PC-3 (cell line): ENCODE measurements around the gene SH3RF3.

Experiments
- EZH2 ChIP-seq: fragments of 300-600 bp; sonication (generic); IDR thresholded peaks from one replicate; pipeline ENCODE4 v1.6.1; 2017; ENCODE audit warnings: antibody characterized with exemption, mild to moderate bottlenecking, low read length; ENCODE audit not compliant: unreplicated experiment
- EZH2phosphoT487 ChIP-seq: fragments of 300-600 bp; sonication (generic); IDR thresholded peaks from 2 replicates; pipeline ENCODE4 v1.6.1; 2018; ENCODE audit warnings: mild to moderate bottlenecking, antibody characterized with exemption, low read length, borderline replicate concordance
- TF ChIP-seq, protein P1 (sequence below): fragments of 300-600 bp; sonication (generic); conservative IDR thresholded peaks from 2 replicates; pipeline ENCODE4 v1.5.1; 2017; ENCODE audit warnings: antibody characterized with exemption, low read depth, mild to moderate bottlenecking, low read length

DNA sequence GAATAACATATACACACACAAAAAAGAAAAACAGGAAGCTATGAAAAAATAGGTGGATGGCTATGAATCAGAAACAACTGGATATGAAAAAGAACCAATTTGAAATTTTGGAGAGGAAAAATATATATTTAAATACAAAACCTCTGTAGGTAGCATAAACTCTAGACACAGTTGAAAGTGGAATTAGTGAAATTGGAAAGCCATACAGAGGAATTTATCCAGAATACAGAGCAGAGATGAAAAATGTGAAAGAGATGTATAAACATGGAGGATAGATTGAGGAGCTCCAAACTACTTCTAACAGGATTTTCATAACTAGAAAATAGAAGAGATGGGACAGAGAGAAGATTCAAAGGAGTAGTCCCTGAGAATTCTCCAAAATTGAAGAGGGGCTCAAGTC, 315.9 kb downstream of the SH3RF3 start:
- TF ChIP-seq, protein P1, sequence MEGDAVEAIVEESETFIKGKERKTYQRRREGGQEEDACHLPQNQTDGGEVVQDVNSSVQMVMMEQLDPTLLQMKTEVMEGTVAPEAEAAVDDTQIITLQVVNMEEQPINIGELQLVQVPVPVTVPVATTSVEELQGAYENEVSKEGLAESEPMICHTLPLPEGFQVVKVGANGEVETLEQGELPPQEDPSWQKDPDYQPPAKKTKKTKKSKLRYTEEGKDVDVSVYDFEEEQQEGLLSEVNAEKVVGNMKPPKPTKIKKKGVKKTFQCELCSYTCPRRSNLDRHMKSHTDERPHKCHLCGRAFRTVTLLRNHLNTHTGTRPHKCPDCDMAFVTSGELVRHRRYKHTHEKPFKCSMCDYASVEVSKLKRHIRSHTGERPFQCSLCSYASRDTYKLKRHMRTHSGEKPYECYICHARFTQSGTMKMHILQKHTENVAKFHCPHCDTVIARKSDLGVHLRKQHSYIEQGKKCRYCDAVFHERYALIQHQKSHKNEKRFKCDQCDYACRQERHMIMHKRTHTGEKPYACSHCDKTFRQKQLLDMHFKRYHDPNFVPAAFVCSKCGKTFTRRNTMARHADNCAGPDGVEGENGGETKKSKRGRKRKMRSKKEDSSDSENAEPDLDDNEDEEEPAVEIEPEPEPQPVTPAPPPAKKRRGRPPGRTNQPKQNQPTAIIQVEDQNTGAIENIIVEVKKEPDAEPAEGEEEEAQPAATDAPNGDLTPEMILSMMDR = no peak
- no peak for TF ChIP-seq EZH2
- no peak for TF ChIP-seq EZH2phosphoT487
